Measurements from ENCODE around the gene AGXT.
"Not testable (repeated sequence)": the region's sequence is repeated elsewhere in the genome, so short reads cannot be mapped to it uniquely, and the experiment has no call there.

The AGXT gene

DNA sequence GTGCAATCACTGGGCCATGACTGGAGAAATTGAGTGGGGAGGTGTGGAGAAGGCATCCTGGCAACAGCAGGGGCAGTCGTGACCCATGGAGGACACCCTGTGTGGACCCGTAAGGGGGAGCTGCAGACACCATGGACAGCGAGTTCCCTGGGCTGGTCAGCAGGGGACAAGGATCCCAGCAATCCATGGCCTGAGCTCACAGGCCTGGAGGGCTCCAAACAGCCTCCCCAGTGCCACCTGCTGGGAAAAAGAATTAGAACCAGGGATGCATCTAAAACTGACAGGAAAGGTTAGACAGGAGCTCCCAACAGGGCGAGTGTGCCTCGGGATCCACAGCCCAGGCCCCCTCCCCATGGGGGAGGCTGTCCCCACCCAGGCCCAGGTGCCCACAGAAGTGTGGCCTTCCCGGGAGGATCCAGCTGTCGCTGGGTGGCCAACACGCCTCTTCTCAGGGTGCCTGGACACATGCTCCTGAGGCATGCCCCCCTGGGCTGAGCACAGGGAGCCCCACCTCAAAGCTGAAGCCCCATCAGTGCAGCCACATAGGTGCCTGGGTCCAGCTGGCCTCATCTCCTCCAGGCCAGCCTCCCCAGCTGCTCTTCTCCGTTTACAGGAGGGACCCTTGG, 28.1 kb upstream of the AGXT start:
- no peak for DNase-seq

DNA sequence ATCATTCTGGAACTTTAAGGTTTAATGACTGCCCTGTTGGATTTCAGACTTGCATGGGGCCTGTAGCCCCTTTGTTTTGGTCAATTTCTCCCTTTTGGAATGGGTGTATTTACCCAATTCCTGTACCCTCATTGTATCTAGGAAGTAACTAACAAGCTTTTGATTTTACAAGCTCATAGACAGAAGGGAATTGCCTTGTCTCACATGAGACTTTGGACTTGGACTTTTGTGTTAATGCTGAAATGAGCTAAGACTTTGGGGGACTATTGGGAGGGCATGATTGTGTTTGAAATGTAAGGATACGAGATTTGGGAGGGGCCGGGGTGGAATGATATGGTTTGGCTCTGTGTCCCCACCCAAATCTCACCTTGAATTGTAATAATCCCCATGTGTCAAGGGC, 22.3 kb upstream of the AGXT start:
- not testable (repeated sequence) for DNase-seq

DNA sequence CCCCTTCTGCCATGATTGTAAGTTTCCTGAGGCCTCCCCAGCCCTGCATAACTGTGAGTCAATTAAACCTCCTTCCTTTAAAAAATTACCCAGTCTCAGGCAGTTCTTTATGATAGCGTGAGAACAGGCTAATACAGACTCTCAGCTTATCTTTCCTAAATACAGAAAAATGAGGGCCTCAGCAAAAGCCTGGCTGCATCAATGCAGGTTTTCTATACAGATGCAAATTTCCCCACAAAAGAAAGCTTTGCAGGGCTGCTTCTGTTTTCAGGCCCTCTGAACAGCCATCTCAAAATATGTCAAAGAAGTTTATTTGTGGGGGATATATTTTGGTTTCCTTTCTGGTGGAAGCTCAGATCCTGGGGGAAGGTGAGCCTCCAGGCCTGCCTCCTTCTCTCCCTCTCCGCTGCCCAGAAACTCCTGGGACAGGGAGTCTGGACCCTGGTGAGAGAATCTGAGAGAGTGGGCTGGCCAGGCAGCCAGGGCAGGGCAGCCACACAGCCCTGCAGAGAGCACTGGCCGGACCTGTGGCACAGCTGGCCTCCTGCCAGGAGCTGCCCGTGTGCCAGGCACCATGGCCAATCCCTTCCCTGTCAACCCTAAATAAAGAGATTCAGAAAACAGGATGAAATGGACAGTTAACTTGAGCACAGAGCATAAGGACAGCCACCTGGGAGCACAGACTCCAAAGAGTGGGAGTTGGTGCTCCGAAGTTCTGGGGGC, 21.6 kb upstream of the AGXT start:
- no peak for DNase-seq

DNA sequence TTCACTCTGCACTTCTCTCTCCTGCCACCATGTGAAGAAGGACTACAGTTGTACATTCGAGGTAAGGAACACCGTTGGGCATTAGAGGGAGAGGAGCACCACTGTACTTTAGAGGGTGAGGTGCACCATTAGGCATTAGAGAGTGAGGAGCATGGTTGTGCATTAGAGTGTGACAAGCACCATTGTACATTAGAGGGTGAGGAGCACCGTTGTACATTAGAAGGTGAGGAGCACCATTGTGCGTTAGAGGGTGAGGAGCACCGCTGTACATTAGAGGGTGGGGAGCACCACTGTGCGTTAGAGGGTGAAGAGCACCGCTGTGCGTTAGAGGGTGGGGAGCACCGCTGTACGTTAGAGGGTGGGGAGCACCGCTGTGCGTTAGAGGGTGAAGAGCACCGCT, 20.8 kb upstream of the AGXT start:
- DNase-seq: no peak

DNA sequence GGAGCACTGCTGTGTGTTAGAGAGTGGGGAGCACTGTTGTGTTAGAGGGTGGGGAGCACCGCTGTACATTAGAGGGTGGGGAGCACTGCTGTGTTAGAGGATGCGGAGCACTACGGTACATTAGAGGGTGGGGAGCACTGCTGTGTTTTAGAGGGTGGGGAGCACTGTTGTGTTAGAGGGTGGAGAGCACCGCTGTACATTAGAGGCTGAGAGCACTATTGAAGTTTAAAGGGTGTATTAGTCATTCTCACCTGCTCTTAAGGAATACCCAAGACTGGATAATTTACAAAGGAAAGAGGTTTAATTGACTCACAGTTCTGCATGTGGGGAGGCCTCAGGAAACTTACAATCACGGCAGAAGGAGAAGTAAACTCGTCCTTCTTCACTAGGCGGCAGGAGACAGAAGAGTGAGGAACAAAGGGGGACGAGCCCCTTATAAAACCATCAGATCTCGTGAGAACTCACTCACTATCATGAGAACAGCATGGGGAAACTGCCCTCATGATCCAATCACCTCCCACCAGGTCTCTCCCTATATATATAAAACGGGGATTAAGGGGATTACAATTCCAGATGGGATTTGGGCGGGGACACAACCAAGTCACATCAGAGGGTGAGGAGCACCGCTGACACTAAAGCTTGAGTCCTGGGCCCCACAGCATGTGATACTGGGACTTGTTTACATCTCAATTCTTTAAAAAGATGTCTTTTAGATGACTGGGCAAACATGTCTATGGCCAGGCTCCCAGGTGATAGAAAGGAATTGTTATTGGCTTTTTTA, 19.5 kb upstream of the AGXT start:
- DNase-seq: no peak

DNA sequence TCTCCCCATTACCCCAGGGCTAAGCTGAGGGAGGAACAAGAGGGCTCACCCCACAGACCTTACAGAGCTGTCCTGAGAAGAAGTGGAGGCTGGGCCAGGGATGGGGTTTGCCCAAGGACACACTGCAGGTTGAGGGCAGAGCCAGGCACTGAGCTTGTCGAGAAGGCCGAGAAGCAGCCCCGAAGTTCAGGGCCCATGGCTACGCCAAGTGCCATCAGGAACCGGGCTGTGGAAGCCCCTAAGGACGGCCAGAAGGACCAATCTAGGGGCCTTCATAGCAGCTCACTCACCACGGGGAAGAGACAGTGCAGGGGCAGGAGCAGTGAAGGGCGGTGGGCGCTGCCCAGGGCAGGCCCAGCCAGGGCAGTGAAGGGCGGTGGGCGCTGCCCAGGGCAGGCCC, 18.6 kb upstream of the AGXT start:
- no peak for DNase-seq

DNA sequence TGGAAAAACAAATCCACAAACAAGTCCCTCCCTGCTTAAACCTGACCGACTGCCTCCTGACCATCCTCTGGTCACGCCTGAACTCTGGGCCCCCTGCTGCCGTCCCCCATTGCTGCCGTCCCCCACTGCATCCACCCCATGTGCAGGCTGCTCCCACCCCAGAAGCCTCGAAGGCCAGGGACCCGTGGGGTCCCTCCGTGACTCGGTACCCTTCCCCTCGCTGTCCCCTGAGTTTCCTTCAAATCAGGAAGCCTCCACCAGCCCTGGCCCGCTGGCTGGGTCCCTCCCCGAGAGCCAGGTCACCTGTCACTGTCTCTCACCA, 17.9 kb upstream of the AGXT start:
- no peak for DNase-seq

DNA sequence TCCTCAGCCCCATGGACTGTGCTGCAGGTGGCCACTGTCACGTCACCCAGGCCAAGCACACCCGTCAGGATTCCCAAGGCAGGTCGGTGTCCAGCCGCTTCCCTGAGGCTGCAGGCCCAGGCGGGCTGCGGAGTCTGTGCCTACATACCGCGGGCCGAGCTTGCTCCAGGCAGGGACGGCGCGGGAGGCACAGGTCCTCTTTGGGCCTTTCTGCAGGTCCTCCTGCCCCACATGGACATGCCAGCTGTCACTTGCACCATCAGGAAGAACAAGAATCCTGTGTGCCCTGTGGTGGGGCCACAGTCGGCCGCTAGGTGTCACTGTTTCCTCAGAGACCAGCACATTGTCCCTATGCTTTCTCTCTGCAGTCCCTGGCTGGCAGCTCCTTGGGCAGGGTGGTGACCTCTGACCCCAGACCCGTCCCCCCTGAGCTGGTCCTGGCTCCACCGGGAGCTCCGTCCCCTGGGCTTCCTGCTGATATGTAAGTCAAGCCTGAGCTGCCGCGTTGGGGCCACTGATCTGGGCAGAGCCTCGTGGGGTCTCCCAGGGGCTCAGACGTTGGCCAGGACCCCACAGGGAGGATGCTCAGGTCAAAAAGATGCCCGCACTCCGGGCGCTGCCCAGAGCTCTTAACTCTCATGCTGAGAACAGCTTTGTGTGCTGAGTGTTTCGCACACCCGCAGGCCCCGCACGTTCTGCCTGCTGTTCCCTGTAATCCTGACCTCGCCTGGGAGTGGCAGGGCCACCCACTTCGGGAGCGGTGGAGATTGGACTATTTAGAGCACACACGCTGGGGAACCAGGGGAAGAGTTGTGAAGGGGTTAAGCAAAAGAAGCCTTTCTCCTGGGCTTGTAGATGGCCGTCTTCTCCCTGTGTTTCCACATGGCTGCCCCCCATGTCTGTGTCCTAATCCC, 17.3 kb upstream of the AGXT start:
- peak; percentile 72 to 81 (median 79) for DNase-seq

DNA sequence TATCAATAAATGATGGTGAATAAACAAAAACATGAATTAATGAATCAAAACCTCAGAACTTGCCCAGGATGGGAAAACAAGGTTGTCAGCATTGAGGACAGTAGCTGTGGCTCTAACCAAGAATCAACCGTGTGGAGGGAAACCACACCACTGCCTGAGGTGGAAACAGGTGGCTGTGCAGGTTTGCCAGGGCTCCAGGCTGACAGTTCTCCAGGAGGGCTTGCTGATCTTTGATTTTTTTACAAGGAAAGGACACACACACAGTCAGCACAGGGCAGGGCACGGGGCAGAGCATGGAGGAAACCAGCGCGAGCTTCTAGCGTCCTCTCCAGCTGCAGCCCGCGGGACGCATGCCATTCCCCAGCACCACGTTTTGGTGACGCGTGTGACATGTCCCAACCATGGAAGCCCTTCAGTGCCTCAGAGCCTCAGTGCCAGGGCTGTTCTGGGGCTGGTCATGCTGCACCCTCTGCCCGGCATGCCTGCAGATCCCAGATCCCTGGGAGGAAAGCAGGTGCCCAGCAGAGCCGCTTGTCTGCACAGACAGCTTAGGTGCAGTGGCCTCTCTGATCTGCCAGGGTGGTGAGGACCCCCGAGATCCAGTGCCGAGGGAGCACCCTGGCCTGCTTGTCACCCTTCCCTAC, 15.8 kb upstream of the AGXT start:
- DNase-seq: no peak

DNA sequence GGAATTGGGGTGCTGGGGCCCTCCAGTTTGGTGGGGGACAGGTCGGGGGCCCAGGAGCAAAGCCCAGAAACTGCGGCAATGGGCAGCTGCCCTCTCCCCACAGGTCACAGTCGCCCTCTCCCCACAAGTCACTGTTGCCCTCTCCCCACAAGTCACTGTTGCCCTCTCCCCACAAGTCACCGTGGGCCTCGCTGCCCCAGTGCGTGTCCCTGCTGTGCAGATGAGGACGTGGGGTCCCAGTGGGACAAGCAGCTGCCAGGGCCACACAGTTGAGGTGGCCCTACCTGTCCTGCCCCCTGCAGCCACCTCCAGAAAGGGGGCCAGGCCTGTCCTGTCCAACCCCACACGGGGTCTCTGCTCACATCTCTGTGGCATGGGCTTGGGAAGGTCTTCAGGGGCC, 13.0 kb upstream of the AGXT start:
- no peak for DNase-seq

DNA sequence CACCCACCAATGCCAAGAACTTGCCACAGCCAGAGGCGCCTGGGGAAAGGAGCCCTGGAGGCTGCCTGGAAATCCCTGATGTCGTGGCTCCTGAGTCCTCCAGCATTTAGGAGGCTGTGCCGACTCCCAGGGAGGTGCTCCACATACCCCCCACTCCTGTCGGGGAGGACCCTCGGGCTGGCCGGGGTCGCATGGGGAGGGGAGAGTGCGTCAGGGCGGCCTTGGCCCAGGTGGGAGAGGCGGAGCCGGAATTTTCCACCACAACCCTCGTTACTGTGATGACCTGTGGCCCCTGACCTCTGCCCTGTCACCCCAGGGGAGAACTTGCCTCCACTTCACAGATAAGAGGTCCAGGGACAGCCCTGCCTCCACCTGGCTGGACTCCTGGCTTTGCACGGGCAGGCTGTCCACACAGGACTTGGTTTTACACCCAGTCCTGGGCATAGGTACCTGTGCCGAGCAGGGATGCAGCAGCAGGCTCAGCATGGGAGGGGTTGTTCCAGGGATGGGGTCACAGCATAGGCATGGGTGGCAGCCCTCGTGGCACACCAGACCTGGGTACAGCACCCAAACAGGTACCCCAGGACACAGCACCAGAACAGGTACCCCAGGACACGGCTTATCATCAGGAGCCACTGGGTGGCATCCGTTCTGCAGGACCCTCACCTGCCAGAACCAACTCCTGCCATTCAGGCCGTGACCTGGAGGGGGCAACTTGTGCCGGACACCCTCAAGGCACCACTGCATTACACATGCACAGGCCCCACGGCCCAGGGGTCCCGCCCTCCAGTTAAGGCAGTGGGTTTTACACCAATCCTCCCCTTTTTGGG, 12.3 kb upstream of the AGXT start:
- DNase-seq: no peak

DNA sequence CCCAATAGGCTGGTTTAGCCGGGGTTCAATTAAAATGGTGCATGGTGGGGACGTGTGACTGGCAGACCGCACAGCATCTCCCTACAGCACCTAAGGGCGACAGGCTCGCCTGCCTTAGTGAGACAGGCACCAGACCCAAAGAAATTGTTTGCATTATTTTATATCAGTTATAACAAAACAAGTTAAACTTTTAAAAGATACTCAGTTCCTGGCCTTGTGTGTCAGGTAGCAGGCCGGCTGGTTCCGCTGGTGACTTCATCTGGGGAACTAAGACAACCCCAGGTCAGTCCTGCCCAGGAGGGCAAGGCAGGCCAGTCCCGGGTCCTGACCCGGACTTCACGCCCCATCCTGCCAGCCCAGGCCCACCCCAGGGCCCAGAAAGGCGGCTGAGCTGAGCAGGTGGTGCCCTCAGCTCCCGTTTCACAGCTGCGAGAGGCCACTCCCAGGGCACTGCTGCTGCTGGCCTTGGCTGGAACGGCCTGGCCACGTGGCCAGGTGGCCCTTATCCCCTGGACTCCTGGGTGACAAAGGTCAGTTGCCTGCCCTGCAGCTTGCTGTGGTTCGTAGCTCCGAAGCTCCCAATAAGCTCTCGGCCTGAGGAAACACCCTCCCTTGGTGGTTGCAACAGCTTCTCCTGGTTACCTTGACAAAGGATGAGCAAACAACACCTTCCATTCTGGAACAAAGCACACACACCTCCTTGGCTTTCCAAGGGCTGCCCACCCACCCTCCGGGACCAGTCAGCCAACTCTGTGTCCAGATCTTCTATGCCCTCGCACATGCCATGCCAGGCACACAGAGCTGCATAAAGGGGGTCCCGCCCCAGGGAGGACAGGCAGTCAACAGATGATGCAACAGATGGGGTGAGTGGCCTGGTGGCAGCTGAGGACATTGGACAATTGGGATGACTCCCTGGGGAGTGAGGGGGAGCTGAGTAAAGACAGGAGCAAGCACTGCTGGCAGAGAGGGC, 11.3 kb upstream of the AGXT start:
- no peak for DNase-seq

DNA sequence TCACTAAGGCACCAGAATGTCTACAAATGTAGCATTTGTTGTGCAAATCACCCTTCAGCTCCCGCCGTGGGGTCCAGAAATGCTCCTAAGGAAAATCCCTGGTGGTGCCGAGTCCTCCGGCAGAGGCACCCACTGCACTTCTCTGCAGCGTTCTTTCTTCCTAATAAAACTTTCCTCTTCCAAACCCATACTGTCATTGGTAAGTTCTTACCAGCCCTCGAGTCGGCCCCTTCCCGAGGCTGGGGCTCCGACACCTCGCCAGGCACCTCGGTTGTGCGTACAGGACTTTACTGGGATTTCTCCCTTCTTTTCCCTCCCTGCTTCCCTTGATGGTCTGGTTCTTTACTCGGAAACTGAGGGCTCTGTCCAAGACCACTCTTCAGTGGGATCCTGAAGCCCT, 10.3 kb upstream of the AGXT start:
- DNase-seq: no peak

DNA sequence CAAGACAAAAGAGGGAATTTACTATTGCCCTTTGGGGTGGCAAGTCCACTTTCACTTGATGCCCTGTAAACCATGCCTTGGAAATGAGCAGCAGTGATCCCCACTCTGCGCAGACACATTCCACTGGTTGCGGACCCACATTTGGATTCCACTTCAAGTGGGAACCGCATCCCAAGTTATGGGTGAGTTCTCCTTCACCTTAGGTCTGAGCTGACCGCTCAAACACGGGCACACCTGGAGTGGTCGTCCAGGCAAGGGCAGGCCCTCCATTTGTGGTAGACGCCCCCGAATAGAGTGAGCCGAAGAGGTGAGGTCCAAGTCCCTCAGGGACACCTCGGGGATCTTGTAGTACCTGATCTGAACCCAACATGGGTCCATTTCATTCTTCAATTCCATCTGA, 9.8 kb upstream of the AGXT start:
- no peak for DNase-seq

DNA sequence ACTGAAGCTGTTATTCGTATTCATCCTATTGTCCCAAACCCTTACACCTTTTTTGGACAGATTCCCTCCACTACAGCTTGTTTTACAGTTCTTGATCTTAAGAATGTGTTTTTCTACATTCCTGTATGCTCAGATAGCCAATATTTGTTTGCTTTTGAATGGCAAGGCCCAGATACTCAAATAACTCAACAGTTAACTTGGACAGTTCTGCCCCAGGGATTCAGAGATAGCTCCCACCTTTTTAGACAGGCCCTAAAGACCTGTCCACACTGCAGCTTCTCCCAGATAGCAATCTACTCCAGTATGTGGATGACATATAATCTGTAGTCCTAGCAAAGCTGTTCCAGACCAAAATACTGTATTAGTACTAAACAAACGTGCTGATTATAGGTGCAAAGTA, 7.1 kb upstream of the AGXT start:
- no peak for DNase-seq

DNA sequence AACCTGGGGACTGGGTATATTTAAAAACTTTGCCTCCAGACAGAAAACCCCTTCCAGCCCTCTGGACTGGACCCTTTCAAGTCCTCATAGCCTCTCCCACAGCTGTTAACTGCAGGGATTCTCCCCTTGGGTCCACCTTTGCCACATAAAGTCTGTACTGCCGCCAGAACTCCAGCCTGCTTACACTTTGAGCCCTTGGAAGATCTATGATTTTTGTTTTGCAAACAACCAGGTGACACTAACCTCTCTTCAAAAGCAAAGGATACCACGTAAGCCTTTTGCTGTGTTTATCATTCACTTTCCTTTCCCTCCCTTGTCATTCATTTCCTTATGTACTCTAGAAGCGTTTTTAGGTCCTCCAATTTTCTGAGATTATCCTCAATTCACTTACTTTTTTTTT, 4.1 kb upstream of the AGXT start:
- DNase-seq: no peak

DNA sequence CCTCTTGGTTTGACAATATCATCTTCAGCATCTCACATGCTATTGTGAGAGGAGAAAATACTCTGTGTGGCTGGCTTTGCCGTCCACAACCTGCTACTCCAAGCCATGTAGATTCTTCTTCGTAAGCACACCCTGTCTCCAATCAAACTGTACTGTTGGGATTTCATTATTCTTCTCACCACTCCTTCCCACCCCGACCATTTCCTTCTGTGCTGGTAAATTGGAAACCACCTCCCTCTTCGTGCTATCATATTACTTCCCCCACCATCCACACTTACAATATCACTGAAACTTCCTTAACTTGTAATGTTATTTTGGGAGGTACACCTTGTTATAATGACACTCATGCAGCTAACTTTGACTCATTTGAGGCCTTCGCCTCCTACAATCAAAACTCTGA, 3.2 kb upstream of the AGXT start:
- DNase-seq: no peak

DNA sequence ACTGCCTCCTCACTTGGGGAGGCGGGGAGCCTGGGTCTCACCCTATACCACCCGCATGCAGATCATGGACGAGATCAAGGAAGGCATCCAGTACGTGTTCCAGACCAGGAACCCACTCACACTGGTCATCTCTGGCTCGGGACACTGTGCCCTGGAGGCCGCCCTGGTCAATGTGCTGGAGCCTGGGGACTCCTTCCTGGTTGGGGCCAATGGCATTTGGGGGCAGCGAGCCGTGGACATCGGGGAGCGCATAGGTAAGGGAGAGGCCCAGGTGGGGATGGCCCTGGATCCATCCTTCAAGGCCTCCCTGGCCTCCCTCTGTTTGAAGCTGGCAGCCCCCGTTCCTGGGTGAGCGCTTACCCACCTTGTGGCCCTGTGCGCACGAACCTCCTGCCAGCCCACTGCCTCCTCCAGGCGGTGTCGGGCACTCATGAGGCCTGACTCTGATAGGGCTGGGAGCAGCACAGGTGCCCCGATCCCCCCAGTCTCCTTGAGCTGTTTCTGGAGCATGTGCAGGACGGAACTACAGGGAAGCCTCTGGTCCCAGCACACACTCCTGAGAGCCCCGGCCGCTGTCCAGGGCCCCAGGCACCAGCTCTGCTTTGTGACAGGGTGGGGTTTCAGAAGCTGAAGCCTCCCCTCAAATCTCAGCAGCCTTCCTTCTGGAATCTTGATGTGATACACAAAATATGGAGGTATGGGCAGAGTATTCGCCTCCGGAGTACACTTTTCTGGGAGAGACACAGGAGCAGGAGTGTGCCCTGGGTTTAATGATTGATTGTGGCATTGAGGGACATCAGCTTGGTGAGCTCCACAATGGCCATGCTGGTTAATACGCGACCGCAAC, 708 bp downstream of the AGXT start:
- no peak for DNase-seq
